GM12873 (cell line): ENCODE measurements around the gene CNTNAP2.

Source experiments
- TF ChIP-seq, protein P1 (sequence below): IDR thresholded peaks from 2 replicates; pipeline ENCODE4 v1.5.1; 2012; ENCODE audit warnings: low read depth, mild to moderate bottlenecking, moderate library complexity, low read length, control low read depth; ENCODE audit not compliant: insufficient read depth; ENCODE audit errors: missing control alignments

The CNTNAP2 gene

DNA sequence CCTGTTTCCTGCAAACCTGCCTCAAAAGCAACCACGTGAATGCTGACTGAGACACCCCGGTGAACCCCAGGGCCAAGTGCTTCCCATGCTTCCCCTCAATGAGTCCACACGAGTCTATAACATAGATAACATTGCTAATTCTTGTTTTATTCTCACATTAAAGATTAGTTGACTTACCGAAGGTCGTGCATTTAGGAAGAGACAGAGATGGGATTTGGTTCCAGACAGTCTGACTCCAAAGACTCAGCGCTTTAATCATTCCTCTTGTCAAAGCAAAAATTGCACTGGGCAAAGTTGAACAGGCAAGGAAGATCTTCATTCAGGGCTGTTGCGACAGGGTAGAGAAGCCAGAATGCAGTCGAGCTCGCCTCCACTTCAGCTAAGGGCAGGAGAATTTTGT is 2038.4 kb downstream of the CNTNAP2 start:
- TF ChIP-seq, protein P1, sequence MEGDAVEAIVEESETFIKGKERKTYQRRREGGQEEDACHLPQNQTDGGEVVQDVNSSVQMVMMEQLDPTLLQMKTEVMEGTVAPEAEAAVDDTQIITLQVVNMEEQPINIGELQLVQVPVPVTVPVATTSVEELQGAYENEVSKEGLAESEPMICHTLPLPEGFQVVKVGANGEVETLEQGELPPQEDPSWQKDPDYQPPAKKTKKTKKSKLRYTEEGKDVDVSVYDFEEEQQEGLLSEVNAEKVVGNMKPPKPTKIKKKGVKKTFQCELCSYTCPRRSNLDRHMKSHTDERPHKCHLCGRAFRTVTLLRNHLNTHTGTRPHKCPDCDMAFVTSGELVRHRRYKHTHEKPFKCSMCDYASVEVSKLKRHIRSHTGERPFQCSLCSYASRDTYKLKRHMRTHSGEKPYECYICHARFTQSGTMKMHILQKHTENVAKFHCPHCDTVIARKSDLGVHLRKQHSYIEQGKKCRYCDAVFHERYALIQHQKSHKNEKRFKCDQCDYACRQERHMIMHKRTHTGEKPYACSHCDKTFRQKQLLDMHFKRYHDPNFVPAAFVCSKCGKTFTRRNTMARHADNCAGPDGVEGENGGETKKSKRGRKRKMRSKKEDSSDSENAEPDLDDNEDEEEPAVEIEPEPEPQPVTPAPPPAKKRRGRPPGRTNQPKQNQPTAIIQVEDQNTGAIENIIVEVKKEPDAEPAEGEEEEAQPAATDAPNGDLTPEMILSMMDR = no peak

DNA sequence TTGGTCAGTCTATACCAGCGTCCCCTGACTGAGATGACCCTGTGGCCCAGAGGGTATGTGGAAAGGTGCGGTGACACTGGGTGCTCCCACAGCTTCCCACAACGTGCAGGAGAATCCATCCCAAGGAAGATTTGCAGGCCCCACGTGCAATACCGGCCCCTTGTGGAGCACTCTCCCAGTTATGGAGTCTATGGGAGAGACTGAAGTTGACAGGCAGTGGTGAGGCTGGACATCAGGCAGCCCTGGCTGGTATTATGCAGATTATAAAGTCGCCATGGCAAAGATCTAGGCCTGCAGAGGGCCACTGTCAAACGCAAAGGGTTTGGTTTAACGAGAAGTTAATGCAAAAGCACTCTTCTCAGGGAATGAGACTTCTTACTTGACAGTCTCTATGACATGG is 2039.2 kb downstream of the CNTNAP2 start:
- TF ChIP-seq, protein P1 = no peak

DNA sequence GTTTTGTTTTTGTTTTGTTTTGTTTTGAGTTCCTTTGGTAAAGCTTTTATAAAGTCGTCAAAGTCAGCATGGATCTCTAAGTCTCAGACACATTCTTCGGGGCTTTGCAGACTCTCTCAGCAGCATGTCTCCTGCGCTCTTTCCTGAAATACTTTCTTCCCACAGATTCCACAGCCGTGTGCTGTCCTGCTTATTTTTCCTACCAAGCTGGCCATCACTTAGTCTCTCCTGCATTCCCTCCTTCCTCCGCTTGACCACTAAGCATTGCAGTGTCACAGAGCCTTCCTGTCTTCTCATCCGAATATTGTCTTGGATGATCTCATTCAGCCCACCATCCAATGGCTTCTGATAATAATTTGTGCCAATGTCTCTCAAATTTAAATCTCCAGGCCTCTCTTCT is 2039.6 kb downstream of the CNTNAP2 start:
- TF ChIP-seq, protein P1 = no peak

DNA sequence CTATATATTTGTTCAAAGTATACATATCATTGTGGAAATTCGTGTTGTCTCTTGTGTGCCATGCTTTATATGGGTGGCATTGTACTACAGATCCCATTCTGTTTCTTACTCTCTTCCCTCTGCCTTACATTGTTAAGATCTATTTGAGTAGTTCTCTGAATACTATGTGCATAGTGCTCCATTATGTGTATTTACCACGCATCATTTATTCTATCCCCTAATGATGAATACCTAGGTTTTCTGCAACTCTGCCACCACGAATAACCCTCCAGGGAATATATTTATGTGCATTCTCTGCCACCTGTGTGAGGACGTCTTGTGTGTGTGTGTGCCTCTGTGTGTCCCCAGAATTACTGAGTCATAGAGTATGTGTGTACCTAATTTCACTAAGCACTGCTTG is 2042.7 kb downstream of the CNTNAP2 start:
- TF ChIP-seq, protein P1 = no peak

DNA sequence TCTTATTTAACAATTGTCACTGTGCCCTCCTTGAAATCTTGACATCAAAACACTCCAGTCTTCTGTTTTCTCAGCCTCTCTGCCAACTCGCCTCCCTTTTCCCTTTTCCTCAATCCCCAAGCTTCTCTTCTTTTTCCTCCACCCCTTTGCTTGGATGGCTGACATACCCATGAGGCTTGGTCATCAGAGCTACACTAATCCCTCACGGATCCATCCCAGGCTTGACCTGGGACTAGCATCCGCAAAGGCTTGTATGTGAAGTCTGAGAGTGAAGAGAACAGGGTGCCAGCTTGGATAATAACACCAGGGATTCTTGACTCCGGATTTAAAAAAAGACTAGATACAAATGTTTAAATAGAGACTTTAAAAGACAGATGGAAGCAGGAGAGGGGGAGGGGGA is 2045.2 kb downstream of the CNTNAP2 start:
- TF ChIP-seq, protein P1 = no peak

DNA sequence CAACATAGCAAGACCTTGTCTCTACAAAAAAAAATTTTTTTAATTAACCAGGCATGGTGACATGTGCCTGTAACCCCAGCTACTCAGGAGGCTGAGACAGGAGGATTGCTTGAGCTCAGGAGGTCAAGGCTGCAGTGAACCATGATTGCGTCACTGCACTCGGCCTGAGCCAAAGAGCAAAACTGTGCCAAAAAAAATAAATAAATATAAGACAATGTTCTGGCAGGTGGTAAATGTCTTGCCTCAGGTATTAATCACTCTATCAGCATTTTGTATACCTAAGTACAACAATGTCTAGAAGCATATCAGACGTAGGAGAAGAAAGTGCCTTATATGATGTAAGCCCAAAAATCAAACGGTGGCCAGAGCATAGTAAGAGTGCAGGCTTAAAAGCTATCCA is 2046.2 kb downstream of the CNTNAP2 start:
- TF ChIP-seq, protein P1 = no peak

DNA sequence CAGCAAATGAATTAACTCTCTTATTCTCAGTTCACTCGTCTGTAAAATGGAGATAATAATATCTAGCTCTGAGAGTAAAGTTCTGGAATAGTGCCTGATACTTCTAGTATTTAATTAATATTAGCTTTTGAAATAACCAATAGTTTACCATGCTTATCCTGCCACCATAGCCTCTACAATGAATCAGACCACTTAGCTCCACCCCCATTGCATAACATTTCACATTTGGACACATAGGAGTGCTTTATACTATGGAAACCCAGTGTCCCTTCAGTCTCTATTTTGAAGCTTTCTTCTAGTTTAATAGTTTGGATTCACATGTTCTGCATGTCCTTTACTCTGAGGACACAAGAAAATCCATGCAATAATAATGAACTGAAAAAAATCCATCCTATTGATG is 2046.6 kb downstream of the CNTNAP2 start:
- TF ChIP-seq, protein P1 = no peak
